Endothelial cell of umbilical vein (primary cell): ENCODE results near the gene CCNK. TPM values are rescaled to one million over a fixed set of nuclear protein-coding genes. Genes with fewer than 3 reads are reported as not detected.

Experiments used
- BruUV-seq: library from RNA; stranded (reverse); fragments of 400-500 nt; replicated peaks from 2 replicates; lab custom pipeline; 2021; lab: Mats Ljungman, UMichigan
- CTCF ChIA-PET: fragments of 300-600, 350-600 bp; sonication (Branson Sonifier 250); formaldehyde crosslinking; loops from one replicate; lab custom pipeline; 2021; ENCODE audit warnings: antibody characterized with exemption, inconsistent platforms; lab: Charles Lee
- POLR2A ChIA-PET: fragments of 300-600, 350-600 bp; sonication (Branson Sonifier 250); formaldehyde crosslinking; loops from one replicate; lab custom pipeline; 2021; ENCODE audit warnings: antibody characterized with exemption, inconsistent platforms; lab: Charles Lee
- DNase-seq: peaks from one replicate; pipeline ENCODE4 v3.0.0-alpha.2; 2011; ENCODE audit warnings: low read depth, low spot score
- FAIRE-seq: peaks from 2 replicates; lab custom pipeline; 2011; peaks lifted over from hg19 to GRCh38; lab: Jason Lieb, UNC
- H2AFZ ChIP-seq: 2 replicates; pipeline ENCODE4 v1.6.0; 2012; ENCODE audit warnings: low read depth, low read length, control low read depth, inconsistent platforms
- H3K27ac ChIP-seq: 2 replicates; pipeline ENCODE4 v1.5.1; 2011; ENCODE audit warnings: low read depth, mild to moderate bottlenecking, control low read depth, low read length, moderate library complexity; ENCODE audit not compliant: insufficient read depth
- H3K27me3 ChIP-seq, 2 experiments: 2 replicates each; pipeline versions ENCODE4 v1.6.0 to v1.6.1; 2011; ENCODE audit warnings: low read length in 2 of 2, mixed read lengths in 1 of 2; ENCODE audit not compliant: control insufficient read depth in 2 of 2, insufficient read depth in 2 of 2
- H3K36me3 ChIP-seq, 2 experiments: 2 replicates in 1 of 2; 3 replicates in 1 of 2; pipeline ENCODE4 v1.5.1; 2011; ENCODE audit warnings: low read length in 2 of 2, mild to moderate bottlenecking in 1 of 2, moderate library complexity in 1 of 2; ENCODE audit not compliant: control insufficient read depth in 2 of 2, insufficient read depth in 2 of 2; ENCODE audit errors: extremely low read depth in 1 of 2
- H3K4me1 ChIP-seq: 3 replicates; pipeline ENCODE4 v1.5.1; 2011; ENCODE audit warnings: mild to moderate bottlenecking, low read length; ENCODE audit not compliant: control insufficient read depth, insufficient read depth; ENCODE audit errors: extremely low read depth
- H3K4me2 ChIP-seq: 2 replicates; pipeline ENCODE4 v1.6.1; 2011; ENCODE audit warnings: low read length, control low read depth, mixed read lengths; ENCODE audit not compliant: insufficient read depth
- H3K4me3 ChIP-seq, 3 experiments: fragments of 200-600 bp in 1 of 3; sonication (generic), shearing (Covaris generic) in 1 of 3; replicated peaks in 1 of 3; 2 replicates each; pipeline ENCODE4 v1.5.1; 2011 to 2016; ENCODE audit warnings: control low read depth in 3 of 3, low read length in 3 of 3, mild to moderate bottlenecking in 2 of 3, inconsistent platforms in 1 of 3, low read depth in 1 of 3, moderate library complexity in 1 of 3; ENCODE audit not compliant: insufficient read depth in 1 of 3
- H3K79me2 ChIP-seq: 2 replicates; pipeline ENCODE4 v1.6.0; 2012; ENCODE audit warnings: low read length, inconsistent platforms; ENCODE audit not compliant: control insufficient read depth, insufficient read depth
- H3K9ac ChIP-seq: replicated peaks from 2 replicates; pipeline ENCODE3; 2011; ENCODE audit warnings: low read length, control low read depth; ENCODE audit not compliant: insufficient read depth; ENCODE audit errors: extremely low read depth
- H3K9me1 ChIP-seq: replicated peaks from 3 replicates; pipeline ENCODE4 v1.6.0; 2011; ENCODE audit warnings: mild to moderate bottlenecking, low read length; ENCODE audit not compliant: control insufficient read depth, insufficient read depth; ENCODE audit errors: extremely low read depth
- H3K9me3 ChIP-seq: replicated peaks from 2 replicates; pipeline ENCODE4 v1.5.1; 2012; ENCODE audit warnings: low read length, inconsistent platforms; ENCODE audit not compliant: control insufficient read depth, insufficient read depth
- H4K20me1 ChIP-seq: replicated peaks from 2 replicates; pipeline ENCODE3; 2011; ENCODE audit warnings: mild to moderate bottlenecking, low read length; ENCODE audit not compliant: control insufficient read depth, insufficient read depth; ENCODE audit errors: extremely low read depth
- CTCF ChIP-seq, 2 donors: IDR thresholded peaks; 1 replicate in 1 of 2; 2 replicates in 1 of 2; pipeline ENCODE4 v1.5.1; 2011; ENCODE audit warnings: low read length in 2 of 2, mild to moderate bottlenecking in 2 of 2, moderate library complexity in 2 of 2, control low read depth in 1 of 2, inconsistent platforms in 1 of 2, low read depth in 1 of 2; ENCODE audit not compliant: insufficient read depth in 1 of 2; ENCODE audit errors: extremely low read depth in 1 of 2
- EZH2 ChIP-seq: IDR thresholded peaks from 2 replicates; pipeline ENCODE4 v1.6.1; 2012; ENCODE audit warnings: borderline replicate concordance, low read depth, mild to moderate bottlenecking, moderate library complexity, low read length, inconsistent platforms; ENCODE audit not compliant: severe bottlenecking
- JUN ChIP-seq: IDR thresholded peaks from 2 replicates; pipeline ENCODE4 v1.6.1; 2011; ENCODE audit warnings: borderline replicate concordance, low read depth; ENCODE audit not compliant: insufficient read length, insufficient read depth
- MAX ChIP-seq: IDR thresholded peaks from 2 replicates; pipeline ENCODE4 v1.6.1; 2011; ENCODE audit not compliant: insufficient read depth, insufficient read length
- MYC ChIP-seq: IDR thresholded peaks from one replicate; pipeline ENCODE4 v1.6.1; 2011; ENCODE audit warnings: mild to moderate bottlenecking, low read depth, low read length
- POLR2A ChIP-seq: IDR thresholded peaks from 2 replicates; pipeline ENCODE4 v1.6.1; 2012; ENCODE audit warnings: low read depth, mild to moderate bottlenecking, control low read depth, low read length
- POLR2AphosphoS5 ChIP-seq: IDR thresholded peaks from 2 replicates; pipeline ENCODE4 v1.6.1; 2012; ENCODE audit warnings: low read depth, mild to moderate bottlenecking, control low read depth, low read length, moderate library complexity; ENCODE audit not compliant: insufficient read depth
- dilution Hi-C: fragments of 300-500 bp; cut with MboI; formaldehyde crosslinking; loops from one replicate; pipeline ENCODE4 v1.15.0; 2019; ENCODE audit warnings: low sequenced_read_pairs; ENCODE audit not compliant: extremely low pct_ligation_motif_present
- intact Hi-C: fragments of 100-400 bp; cut with micrococcal nuclease; formaldehyde crosslinking; loops from one replicate; pipeline ENCODE4 v1.10.0; 2022
- polyA plus RNA-seq, 4 experiments: library from polyadenylated mRNA; depleted of rRNA in 3 of 4; stranded (reverse) in 3 of 4; unstranded in 1 of 4; fragments of >200 nt; gene quantifications; 2 replicates each; pipeline versions ENCODE4 v1.2.1 to v1.2.3, GENCODE V29; 2011 to 2012; ENCODE audit warnings: missing spikeins in 1 of 4
- total RNA-seq: library from RNA; stranded (reverse); gene quantifications from 2 replicates; pipeline ENCODE4 v1.2.3, GENCODE V29; 2021

The CCNK gene
- total and polyA plus RNA-seq, 2 donors (not counting 3 experiments of a cell fraction or from before 2014, with no cell fraction given): 11.9 to 59.3 TPM

GRCh38 chr14:99519931-99520421, 38.8 kb downstream of the CCNK start:
- H3K9ac ChIP-seq: no peak overlapping the region
- no TSS peak for BruUV-seq
- ChIA-PET POLR2A (no interaction called here), CTCF (interaction anchor here (0.6 to 1.3 kb wide), 4 partner anchors 86 to 108 kb away, joined by 3 to 7 read pairs (median 4); no protein-coding TSS in a partner anchor)
- FAIRE-seq (no peak), DNase-seq (no peak)
- H3K4me3 ChIP-seq: no peak overlapping the region
- dilution Hi-C loops (no loop called here), intact Hi-C loops (loop anchor here (5.0 kb wide), 1 partner anchor 427 kb away; no protein-coding TSS in a partner anchor)
- H3K4me1 ChIP-seq: peaks cover 9% of the 10 kb centered on the region
- no peaks in the 10 kb centered on the region for H4K20me1 ChIP-seq
- H3K27me3 ChIP-seq: no peaks in the 10 kb centered on the region
- H3K9me3 ChIP-seq: no peaks in the 10 kb centered on the region
- no peak overlapping the region for H2AFZ ChIP-seq
- TF ChIP-seq POLR2AphosphoS5 (no peak), MYC (no peak), EZH2 (no peak), CTCF (IDR thresholded peaks at IDR 0.05; ENCODE audit: extremely low read depth in 1 of 2, insufficient read depth in 1 of 2, low read depth in 1 of 2, low read length in 2 of 2) (no peak), MAX (no peak), POLR2A (no peak), JUN (no peak)
- no peaks in the 10 kb centered on the region for H3K79me2 ChIP-seq
- no peaks in the 10 kb centered on the region for H3K9me1 ChIP-seq
- H3K27ac ChIP-seq: no peak overlapping the region
- H3K36me3 ChIP-seq: no peaks in the 10 kb centered on the region
- H3K4me2 ChIP-seq: no peak overlapping the region
